Urothelium cell line (cell line): Measurements from ENCODE around the gene SLC35C1.
"Not testable (repeated sequence)": the region's sequence is repeated elsewhere in the genome, so short reads cannot be mapped to it uniquely, and the experiment has no call there.

Source experiments
- DNase-seq: peaks from one replicate; pipeline ENCODE4 v3.0.0; 2011; ENCODE audit warnings: low spot score, mixed read lengths
- FAIRE-seq: peaks from 2 replicates; lab custom pipeline; 2011; peaks lifted over from hg19 to GRCh38; lab: Jason Lieb, UNC

SLC35C1 gene

DNA sequence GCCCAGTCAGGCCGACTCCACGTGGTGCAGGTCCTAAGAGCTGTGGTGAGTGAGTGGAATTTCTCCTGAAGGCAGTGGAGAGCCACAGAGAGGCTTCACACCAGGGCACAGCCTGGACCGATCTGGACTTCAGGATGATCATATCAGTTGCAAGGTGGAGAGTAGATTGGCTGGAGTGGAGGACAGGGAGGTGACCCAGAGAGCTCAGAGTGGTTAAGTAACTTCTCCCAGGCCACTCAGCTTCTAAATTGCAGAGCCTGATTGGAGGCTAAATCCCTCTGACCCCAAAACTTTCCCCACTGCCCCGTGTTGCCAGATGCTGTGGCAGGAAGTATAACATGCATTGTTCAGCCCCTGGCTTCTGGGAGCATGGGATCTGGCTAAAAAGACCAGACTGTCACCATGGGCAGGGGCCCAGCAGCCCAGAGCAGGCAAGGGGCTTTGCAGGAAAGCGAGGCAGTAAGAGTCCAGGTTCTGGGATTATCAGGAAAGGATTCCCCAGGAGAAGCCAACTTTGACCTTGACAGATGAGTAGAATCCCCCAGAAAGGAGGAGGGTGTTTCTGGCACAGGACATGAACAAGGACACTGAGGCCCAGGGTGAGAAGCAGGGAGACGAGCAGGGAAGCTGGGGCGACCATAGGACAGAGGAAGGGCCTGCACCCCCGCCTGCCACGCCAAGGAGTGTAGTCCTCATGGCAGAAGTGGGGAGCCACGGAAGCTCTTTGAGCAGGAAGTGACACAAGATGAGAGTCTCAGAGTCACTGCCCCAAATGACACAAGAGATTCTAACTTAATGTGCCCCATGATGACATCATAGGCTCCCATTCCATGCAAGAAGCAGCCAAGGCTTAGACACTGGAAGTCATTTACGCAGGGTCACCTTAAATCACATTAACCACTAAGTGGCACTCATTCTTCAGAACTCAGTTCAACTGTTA, 4.8 kb downstream of the SLC35C1 start:
- no peak for DNase-seq
- FAIRE-seq = no peak

DNA sequence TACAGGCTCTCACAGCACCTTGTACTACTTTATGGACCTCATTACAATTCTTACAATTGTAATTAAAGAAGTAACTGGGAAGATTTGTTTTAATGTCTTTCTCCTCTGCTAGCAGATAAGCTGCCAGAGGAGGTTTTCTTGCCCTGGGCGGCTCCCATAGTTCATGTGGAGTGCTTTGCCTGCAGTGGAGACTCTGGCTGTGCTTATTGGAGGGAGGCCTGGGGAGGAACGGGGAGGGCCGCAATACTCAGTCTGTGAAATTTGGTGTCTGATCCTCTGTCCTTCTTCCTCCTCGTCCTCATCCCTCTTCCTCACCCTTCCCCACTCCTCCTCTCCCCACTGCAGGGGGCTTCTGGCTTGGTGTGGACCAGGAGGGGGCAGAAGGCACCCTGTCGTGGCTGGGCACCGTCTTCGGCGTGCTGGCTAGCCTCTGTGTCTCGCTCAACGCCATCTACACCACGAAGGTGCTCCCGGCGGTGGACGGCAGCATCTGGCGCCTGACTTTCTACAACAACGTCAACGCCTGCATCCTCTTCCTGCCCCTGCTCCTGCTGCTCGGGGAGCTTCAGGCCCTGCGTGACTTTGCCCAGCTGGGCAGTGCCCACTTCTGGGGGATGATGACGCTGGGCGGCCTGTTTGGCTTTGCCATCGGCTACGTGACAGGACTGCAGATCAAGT, 5.6 kb downstream of the SLC35C1 start:
- DNase-seq (no peak), FAIRE-seq (no peak)

DNA sequence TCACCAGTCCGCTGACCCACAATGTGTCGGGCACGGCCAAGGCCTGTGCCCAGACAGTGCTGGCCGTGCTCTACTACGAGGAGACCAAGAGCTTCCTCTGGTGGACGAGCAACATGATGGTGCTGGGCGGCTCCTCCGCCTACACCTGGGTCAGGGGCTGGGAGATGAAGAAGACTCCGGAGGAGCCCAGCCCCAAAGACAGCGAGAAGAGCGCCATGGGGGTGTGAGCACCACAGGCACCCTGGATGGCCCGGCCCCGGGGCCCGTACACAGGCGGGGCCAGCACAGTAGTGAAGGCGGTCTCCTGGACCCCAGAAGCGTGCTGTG, 6.1 kb downstream of the SLC35C1 start:
- FAIRE-seq = no peak

DNA sequence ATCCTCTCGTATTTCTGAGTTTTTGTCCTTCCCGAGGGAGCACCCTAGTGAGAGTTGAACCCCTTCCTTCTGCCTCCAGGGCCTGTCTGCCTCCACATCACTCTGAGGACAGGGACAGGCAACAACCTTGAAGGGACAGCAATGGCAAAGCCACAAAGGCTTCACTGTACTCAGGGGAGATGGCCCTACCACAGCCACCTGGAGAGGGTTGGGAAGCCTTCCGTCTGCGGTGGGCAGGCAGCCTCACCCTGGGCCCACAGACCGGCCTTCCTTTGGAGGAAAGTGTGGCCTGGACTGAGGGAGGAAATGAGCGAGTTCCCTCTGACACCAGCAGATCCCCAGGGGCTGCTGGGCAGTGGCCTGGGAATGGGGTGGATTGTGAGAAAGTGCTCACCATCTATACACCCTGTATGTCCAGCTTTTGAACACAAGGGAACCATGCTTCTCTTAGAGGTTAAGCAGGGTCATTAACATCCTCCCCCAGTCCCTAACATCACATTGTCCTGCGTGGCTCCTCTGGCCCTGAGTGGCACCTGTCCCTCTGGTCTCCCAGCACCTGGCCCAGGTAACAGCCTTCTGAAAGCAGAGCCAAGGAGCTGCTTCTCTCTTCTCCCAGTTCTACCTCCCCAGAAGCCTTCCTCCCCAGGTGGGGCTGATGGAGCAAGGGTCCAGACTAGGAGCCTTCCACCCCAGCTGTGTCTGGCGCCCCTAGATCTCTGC, 6.8 kb downstream of the SLC35C1 start:
- FAIRE-seq (no peak), DNase-seq (no peak)

More for the DNA sequence above, 6.1 kb downstream of the SLC35C1 start:
- no peak for DNase-seq

DNA sequence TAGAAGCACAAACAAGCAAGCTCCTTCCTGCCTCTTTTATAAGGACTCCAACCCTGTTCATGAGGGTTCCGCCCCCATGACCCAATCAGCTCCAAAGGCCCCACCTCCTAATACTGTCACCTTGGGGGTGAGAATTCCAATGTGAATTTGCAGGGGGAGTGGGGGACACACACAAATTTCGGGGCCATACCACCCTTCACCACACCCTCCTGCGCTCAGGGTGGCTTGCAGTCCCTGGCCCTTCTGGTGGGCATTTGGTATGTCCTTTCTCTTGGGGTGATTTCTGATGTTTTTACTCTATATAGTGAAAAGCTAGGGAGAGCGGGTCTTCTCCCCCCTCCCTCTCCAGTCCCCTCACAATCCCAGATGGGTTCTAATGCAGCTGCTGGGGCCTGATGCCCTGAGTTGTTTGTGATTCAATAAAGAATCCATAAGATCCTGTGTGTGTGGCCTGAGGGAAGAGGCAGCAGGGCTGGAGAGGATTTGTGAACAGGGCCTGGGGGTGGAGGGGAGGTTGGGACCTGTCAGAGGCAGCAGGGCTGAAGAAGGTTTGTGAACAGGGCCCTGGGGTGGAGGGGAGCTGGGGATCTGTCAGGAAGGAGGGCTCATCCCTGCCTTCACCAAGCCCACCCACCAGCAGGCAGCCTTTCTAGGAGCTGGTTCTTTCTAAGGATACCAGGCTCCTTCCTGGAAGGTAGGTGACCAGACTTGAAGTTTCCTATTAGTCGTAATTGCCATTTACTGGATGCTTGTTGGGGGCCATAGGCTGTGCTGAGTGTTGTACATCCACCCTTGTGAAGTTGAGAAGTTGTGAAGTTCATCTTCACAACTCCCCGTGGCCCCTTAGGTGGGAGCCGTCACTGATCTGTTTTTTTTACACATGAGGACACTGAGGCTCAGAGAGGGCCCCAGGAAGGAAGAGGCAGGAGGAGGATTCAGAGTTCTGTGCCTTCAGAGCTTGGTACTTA, 7.9 kb downstream of the SLC35C1 start:
- FAIRE-seq (no peak), DNase-seq (no peak)

DNA sequence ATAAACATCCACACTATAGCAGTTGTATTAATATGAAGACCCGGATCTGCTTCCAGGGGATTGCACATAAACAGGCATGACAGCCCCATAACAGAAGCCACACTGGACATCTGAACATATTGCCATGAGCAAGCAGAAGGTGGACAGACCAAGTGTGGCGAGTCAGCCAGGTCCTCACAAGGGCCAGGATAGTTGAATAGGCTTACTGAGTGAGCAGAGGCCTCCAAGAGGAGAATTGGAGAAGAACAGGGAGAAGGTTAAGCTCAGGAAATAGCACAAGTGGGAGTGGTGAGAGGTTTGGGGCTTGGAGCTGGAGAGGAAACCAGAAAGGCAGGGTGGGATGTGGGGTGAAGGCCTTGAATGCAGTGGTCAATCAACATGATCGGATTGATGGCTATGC, 10.8 kb downstream of the SLC35C1 start:
- DNase-seq (peak; percentile 37), FAIRE-seq (no peak)

GRCh38 chr11:45816614-45817013, 11.7 kb downstream of the SLC35C1 start:
- no peak for DNase-seq
- no peak for FAIRE-seq

GRCh38 chr11:45817191-45817590, 12.2 kb downstream of the SLC35C1 start:
- no peak for FAIRE-seq
- DNase-seq = no peak

GRCh38 chr11:45818961-45819605, 14.1 kb downstream of the SLC35C1 start:
- no peak for DNase-seq
- no peak for FAIRE-seq

DNA sequence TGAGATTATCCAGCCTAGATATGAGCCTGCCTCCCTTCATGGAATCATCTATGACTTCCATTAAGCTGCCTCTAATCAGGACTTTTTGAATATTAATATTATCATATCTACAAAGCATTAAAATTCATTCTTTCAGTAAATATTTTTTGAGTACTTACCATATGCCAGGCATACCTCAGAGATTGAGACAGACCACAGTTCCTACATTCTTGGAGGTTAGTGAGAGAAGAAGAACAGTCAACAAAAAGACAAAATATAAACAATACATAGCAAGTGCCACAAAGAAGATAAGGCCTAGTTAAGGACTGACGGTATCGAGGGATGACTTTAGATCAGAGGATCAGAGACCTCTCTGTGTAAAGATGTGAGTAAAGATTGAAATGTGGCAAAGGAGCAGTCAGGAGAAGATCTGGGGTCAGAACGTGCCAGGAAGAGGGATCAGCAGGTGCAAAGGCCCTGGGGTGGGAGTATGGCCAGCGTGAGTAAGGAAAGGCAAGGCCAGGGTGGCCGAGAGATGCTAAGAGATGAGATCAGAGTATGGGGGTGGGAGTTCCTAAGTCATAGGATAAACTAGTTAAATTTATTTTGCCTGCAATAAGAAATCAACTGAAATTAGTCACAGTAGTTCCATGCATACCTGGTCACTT, 15.4 kb downstream of the SLC35C1 start:
- no peak for FAIRE-seq

GRCh38 chr11:45826492-45826891, 21.5 kb downstream of the SLC35C1 start:
- peak; percentile 100 for FAIRE-seq

More for the DNA sequence above, 15.4 kb downstream of the SLC35C1 start:
- DNase-seq = no peak

GRCh38 chr11:45827123-45827522, 22.2 kb downstream of the SLC35C1 start:
- DNase-seq = no peak
- FAIRE-seq = no peak

More at GRCh38 chr11:45826492-45826891, 21.5 kb downstream of the SLC35C1 start:
- not testable (repeated sequence) for DNase-seq

DNA sequence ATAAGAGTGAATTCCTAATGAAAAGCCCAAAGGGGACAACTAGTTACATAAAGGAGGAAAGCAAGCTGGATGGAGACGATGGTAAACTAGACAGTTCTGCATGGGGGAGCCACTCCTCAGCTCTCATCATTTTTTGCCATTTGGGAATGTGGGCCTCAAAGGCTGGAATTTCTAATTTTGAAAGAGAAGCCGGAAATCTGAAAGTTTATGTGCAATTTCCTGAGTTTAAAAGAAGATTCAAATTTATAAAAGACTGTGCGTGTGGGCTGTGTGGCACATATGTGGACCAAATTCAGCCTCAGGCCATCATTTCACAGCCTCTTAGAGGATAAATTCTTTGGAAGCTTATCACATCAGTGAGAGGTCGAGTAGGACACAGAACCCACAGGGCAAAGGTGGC, 24.0 kb downstream of the SLC35C1 start:
- FAIRE-seq (no peak), DNase-seq (no peak)

GRCh38 chr11:45830596-45830995, 25.6 kb downstream of the SLC35C1 start:
- DNase-seq = no peak
- FAIRE-seq = no peak

DNA sequence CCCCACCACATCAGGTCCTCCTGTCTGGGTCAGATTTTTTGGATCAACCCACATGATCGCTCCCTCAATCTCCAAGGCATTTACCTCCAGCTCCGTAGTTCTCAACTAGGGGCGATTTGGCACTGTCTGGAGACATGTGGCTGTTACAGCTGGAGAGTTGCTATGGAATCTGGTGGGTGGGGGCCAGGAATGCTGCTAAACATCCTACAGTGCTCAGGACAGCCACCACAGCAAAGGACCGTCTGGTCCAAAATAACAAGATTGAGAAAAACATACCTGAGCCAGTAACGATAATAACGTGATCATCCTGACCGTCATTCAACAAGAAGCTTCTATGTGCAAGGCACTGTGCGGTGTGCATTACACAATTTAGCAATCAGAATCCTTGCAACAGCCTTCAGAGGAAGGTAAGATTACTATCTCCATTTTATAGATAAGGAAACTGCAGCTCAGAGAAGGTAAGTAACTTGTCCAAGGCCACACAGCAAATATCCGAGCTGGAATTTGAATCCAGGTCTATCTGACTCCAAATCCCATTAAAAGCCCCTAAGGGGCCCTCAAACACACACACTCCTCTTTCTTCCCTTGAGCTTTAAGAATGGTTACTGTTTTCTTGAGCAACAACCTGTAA, 28.0 kb downstream of the SLC35C1 start:
- FAIRE-seq = no peak
- no peak for DNase-seq

GRCh38 chr11:45833761-45834160, 28.8 kb downstream of the SLC35C1 start:
- FAIRE-seq (no peak), DNase-seq (no peak)

- DNase-seq = no peak
- FAIRE-seq = no peak
Observed at GRCh38 chr11:45834298-45834756, 29.4 kb downstream of the SLC35C1 start.

GRCh38 chr11:45839204-45839603, 34.3 kb downstream of the SLC35C1 start:
- DNase-seq (no peak), FAIRE-seq (no peak)

DNA sequence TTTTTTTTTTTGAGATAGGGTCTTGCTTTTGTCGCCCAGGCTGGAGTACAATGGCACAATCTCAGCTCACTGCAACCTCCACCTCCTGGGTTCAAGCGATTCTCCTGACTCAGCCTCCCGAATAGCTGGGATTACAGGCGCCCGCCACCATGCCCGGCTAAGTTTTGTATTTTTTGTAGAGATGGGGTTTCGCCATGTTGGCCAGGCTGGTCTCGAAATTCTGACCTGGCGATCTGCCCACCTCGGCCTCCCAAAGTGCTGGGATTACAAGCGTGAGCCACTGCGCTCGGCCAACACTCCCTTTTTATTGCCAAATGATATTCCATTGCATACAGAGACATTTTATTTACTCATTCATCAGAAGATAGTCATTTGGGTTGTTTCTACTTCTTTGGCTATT, 35.3 kb downstream of the SLC35C1 start:
- not testable (repeated sequence) for DNase-seq, FAIRE-seq
